Keratinocyte (primary cell): ENCODE data around the gene TSSC4. TPM values are rescaled to one million over a fixed set of nuclear protein-coding genes. Genes with fewer than 3 reads are reported as not detected.

Experiments
- DNase-seq: peaks from one replicate; pipeline ENCODE4 v3.0.0-alpha.2; 2011; ENCODE audit warnings: low read depth, missing footprints, low spot score
- FAIRE-seq: peaks from 2 replicates; lab custom pipeline; 2011; peaks lifted over from hg19 to GRCh38; lab: Jason Lieb, UNC
- H2AFZ ChIP-seq: 2 replicates; pipeline ENCODE4 v1.6.0; 2012; ENCODE audit warnings: low read length, control low read depth, inconsistent platforms; ENCODE audit not compliant: control insufficient read depth
- H3K27ac ChIP-seq: 2 replicates; pipeline ENCODE4 v1.5.1; 2011; ENCODE audit warnings: low read length; ENCODE audit not compliant: control insufficient read depth, insufficient read depth
- H3K27me3 ChIP-seq: 3 replicates; pipeline ENCODE4 v1.6.0; 2011; ENCODE audit warnings: low read length; ENCODE audit not compliant: control insufficient read depth, insufficient read depth; ENCODE audit errors: extremely low read depth
- H3K36me3 ChIP-seq, 2 experiments: 2 replicates in 1 of 2; 3 replicates in 1 of 2; pipeline ENCODE4 v1.5.1; 2011; ENCODE audit warnings: low read length in 2 of 2, mild to moderate bottlenecking in 1 of 2; ENCODE audit not compliant: control insufficient read depth in 2 of 2, insufficient read depth in 2 of 2; ENCODE audit errors: extremely low read depth in 1 of 2
- H3K4me1 ChIP-seq: 3 replicates; pipeline ENCODE4 v1.5.1; 2011; ENCODE audit warnings: low read length; ENCODE audit not compliant: control insufficient read depth, insufficient read depth; ENCODE audit errors: extremely low read depth
- H3K4me2 ChIP-seq: 3 replicates; pipeline ENCODE4 v1.6.0; 2011; ENCODE audit warnings: low read depth, low read length; ENCODE audit not compliant: control insufficient read depth, insufficient read depth; ENCODE audit errors: extremely low read depth
- H3K4me3 ChIP-seq, 3 experiments: fragments of 200-600 bp in 1 of 3; sonication (generic) in 1 of 3; 2 replicates in 2 of 3; 3 replicates in 1 of 3; pipeline ENCODE4 v1.5.1; 2011 to 2016; ENCODE audit warnings: low read length in 3 of 3, mild to moderate bottlenecking in 3 of 3, control low read depth in 2 of 3, inconsistent platforms in 1 of 3, low read depth in 1 of 3, mixed read lengths in 1 of 3, mixed run types in 1 of 3, moderate library complexity in 1 of 3; ENCODE audit not compliant: control insufficient read depth in 2 of 3, insufficient read depth in 2 of 3; ENCODE audit errors: extremely low read depth in 1 of 3
- H3K79me2 ChIP-seq: 2 replicates; pipeline ENCODE4 v1.6.0; 2012; ENCODE audit warnings: low read length; ENCODE audit not compliant: control insufficient read depth, insufficient read depth
- H3K9ac ChIP-seq: 3 replicates; pipeline ENCODE4 v1.6.0; 2011; ENCODE audit warnings: low read length; ENCODE audit not compliant: control insufficient read depth, insufficient read depth; ENCODE audit errors: extremely low read depth
- H3K9me1 ChIP-seq: 3 replicates; pipeline ENCODE4 v1.6.0; 2011; ENCODE audit warnings: low read length; ENCODE audit not compliant: control insufficient read depth, insufficient read depth; ENCODE audit errors: extremely low read depth
- H3K9me3 ChIP-seq: 2 replicates; pipeline ENCODE4 v1.5.1; 2012; ENCODE audit warnings: low read depth, low read length; ENCODE audit not compliant: control insufficient read depth
- H4K20me1 ChIP-seq: 3 replicates; pipeline ENCODE4 v1.6.0; 2011; ENCODE audit warnings: low read length; ENCODE audit not compliant: control insufficient read depth, insufficient read depth; ENCODE audit errors: extremely low read depth
- EZH2 ChIP-seq: IDR thresholded peaks from one replicate; pipeline ENCODE4 v1.6.1; 2012; ENCODE audit warnings: inconsistent platforms, mild to moderate bottlenecking, low read length, moderate library complexity
- dilution Hi-C: fragments of 300-500 bp; cut with MboI; formaldehyde crosslinking; loops from one replicate; pipeline ENCODE4 v1.7.0; 2020; ENCODE audit warnings: low sequenced_read_pairs; ENCODE audit not compliant: extremely low pct_ligation_motif_present
- polyA plus RNA-seq, 5 experiments: library from polyadenylated mRNA; depleted of rRNA in 3 of 5; stranded (reverse) in 3 of 5; stranded (forward) in 1 of 5; unstranded in 1 of 5; fragments of >200 nt; gene quantifications; 1 replicate in 1 of 5; 2 replicates in 3 of 5; 3 replicates in 1 of 5; pipeline versions ENCODE4 v1.2.1 to v1.2.3, GENCODE V29; 2011 to 2012; ENCODE audit warnings: missing spikeins in 2 of 5, low read depth in 1 of 5, low replicate concordance in 1 of 5
- TF ChIP-seq, protein P1 (sequence below), 3 experiments: IDR thresholded peaks in 1 of 3; conservative IDR thresholded peaks in 1 of 3; optimal IDR thresholded peaks in 1 of 3; 2 replicates in 2 of 3; 3 replicates in 1 of 3; pipeline versions ENCODE3 to v1.5.1; 2011; ENCODE audit warnings: low read length in 3 of 3, mild to moderate bottlenecking in 3 of 3, moderate library complexity in 2 of 3, control low read depth in 1 of 3, inconsistent platforms in 1 of 3; ENCODE audit not compliant: insufficient read depth in 2 of 3; ENCODE audit errors: extremely low read depth in 1 of 3

TSSC4 gene
- polyA plus RNA-seq, 1 donor (not counting 4 experiments of a cell fraction or from before 2014, with no cell fraction given) = 15.9 TPM

DNA sequence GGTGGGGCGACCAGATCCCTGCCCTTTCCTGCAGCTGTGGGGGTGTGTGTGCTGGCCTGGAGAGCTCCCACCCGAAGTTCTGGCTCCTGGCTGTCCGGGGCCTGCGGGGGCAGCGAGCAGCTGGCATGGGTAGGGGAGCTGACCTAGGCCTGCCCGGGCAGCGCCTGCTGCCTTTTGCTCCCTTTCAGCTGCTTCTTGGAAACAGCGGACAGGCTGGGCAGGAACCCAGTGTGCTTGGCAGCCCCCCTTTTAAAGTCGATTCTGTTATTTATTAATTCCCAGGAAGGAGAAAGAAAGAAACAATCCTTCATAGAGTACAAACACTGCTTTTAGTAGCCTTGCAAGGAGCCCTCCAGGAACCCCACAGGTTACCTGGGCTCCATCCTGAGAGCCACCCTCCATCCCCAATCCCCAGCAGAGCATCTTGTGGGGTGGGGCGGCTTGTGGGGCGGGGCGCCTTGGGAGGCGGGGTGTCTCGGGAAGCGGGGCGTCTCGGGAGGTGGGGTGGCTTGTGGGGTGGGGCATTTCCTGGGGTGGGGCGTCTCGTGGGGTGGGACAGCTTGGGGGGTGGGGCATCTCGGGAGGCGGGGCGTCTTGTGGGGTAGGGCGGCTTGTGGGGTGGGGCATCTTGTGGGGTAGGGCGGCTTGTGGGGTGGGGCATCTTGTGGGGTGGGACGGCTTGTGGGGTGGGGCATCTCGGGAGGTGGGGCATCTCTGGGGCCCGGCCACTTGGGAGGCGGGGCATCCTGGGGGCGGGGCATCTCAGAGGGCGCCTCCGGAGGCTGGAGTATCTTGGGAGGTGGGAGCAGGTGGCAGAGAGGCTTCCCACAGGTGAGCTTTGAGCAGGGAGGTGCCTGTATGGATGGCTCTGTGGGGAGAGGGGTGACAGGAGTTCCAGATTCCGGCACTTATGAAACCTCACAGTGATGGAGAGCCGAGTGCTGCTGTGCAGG lies 16.4 kb upstream of the TSSC4 start:
- H3K4me2 ChIP-seq = peak overlapping the region; percentile 41
- no peaks in the 10 kb centered on the region for H3K9me1 ChIP-seq
- H3K79me2 ChIP-seq = peaks cover 97% of the 10 kb centered on the region
- TF ChIP-seq, protein P1, sequence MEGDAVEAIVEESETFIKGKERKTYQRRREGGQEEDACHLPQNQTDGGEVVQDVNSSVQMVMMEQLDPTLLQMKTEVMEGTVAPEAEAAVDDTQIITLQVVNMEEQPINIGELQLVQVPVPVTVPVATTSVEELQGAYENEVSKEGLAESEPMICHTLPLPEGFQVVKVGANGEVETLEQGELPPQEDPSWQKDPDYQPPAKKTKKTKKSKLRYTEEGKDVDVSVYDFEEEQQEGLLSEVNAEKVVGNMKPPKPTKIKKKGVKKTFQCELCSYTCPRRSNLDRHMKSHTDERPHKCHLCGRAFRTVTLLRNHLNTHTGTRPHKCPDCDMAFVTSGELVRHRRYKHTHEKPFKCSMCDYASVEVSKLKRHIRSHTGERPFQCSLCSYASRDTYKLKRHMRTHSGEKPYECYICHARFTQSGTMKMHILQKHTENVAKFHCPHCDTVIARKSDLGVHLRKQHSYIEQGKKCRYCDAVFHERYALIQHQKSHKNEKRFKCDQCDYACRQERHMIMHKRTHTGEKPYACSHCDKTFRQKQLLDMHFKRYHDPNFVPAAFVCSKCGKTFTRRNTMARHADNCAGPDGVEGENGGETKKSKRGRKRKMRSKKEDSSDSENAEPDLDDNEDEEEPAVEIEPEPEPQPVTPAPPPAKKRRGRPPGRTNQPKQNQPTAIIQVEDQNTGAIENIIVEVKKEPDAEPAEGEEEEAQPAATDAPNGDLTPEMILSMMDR (optimal IDR thresholded peaks at IDR 0.05 in 1 of 3, IDR thresholded peaks at IDR 0.05 in 1 of 3, conservative IDR thresholded peaks at IDR 0.05 in 1 of 3; ENCODE audit: extremely low read depth in 1 of 3, insufficient read depth in 2 of 3, low read length in 3 of 3) = no peak
- TF ChIP-seq EZH2 = no peak
- peak; percentile 65 for DNase-seq
- H4K20me1 ChIP-seq = peaks cover 68% of the 10 kb centered on the region
- no peak for FAIRE-seq
- H3K27me3 ChIP-seq = no peaks in the 10 kb centered on the region
- H3K4me1 ChIP-seq = peaks cover 56% of the 10 kb centered on the region
- H2AFZ ChIP-seq = no peak overlapping the region
- no peaks in the 10 kb centered on the region for H3K9me3 ChIP-seq
- H3K36me3 ChIP-seq = peaks cover 25 to 30% of the 10 kb centered on the region in 2 experiments
- H3K27ac ChIP-seq = no peak overlapping the region
- no peak overlapping the region for H3K4me3 ChIP-seq
- dilution Hi-C loops = no loop called here
- no peak overlapping the region for H3K9ac ChIP-seq

DNA sequence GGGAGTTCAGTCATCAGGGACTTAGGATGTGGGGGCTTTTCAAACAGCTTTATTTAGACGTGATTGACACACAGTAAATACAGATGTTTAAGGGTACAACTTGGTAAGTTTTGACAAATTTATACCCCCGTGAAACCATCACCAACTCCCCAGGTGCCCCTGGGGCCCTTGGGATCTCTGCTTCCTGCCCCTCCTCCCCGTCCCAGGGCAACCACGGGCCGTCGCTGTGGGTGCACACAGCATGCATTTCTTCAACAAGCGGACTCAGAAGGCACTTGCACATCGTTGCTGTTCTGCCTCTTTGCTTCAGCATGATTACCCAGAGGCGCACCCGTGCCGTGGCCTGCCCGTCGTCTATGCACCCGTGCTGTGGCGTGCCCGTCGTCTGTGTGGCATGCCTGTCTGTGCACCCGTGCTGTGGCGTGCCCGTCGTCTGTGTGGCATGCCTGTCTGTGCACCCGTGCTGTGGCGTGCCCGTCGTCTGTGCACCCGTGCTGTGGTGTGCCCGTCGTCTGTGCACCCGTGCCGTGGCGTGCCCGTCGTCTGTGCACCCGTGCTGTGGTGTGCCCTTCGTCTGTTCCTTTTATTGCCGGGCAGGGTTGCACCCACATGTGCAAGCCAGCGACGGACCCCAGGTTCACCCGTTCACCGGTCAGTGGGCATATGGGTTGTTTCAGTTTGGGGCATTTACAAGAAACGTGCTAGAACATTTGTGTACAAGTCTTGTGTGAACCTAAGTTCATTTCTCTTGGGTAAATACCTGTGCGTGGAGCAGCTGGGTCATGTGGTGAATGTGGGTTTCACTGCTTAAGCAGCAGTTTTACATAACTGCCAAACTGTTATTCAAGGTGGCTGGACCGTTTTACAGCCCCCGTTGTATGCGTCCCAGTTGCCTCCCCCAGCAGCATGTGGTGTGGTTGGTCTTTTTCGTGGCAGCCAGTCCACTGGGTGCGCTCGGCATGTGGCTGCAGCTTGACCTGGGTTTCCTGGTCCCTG lies 15.1 kb upstream of the TSSC4 start:
- no peak overlapping the region for H3K9ac ChIP-seq
- peaks cover 95% of the 10 kb centered on the region for H3K79me2 ChIP-seq
- TF ChIP-seq, protein P1 (optimal IDR thresholded peaks at IDR 0.05 in 1 of 3, IDR thresholded peaks at IDR 0.05 in 1 of 3, conservative IDR thresholded peaks at IDR 0.05 in 1 of 3; ENCODE audit: extremely low read depth in 1 of 3, insufficient read depth in 2 of 3, low read length in 3 of 3) = no peak
- no peak for TF ChIP-seq EZH2
- peak overlapping the region; percentile 2 for H3K4me2 ChIP-seq
- peaks cover 72% of the 10 kb centered on the region for H4K20me1 ChIP-seq
- H3K9me3 ChIP-seq = no peaks in the 10 kb centered on the region
- H3K27me3 ChIP-seq = no peaks in the 10 kb centered on the region
- peaks cover 63% of the 10 kb centered on the region for H3K4me1 ChIP-seq
- no peaks in the 10 kb centered on the region for H3K9me1 ChIP-seq
- H3K4me3 ChIP-seq = no peak overlapping the region
- DNase-seq (no peak), FAIRE-seq (no peak)
- H3K27ac ChIP-seq = no peak overlapping the region
- H2AFZ ChIP-seq = no peak overlapping the region
- peaks cover 23 to 37% of the 10 kb centered on the region in 2 experiments for H3K36me3 ChIP-seq
- dilution Hi-C loops = no loop called here
